GM12873 (cell line): ENCODE results near the gene ZNF20.

ENCODE experiments used
- CTCF ChIP-seq: IDR thresholded peaks from 2 replicates; pipeline ENCODE4 v1.5.1; 2012; ENCODE audit warnings: low read depth, mild to moderate bottlenecking, moderate library complexity, low read length, control low read depth; ENCODE audit not compliant: insufficient read depth; ENCODE audit errors: missing control alignments

The ZNF20 gene

GRCh38 chr19:12139885-12140544 is at the start of gene ZNF20:
Gene ZNF20 (minus strand): TSS chr19:12140350. CDS start chr19:12140182, 168 bp downstream.
- no peak for TF ChIP-seq CTCF

DNA sequence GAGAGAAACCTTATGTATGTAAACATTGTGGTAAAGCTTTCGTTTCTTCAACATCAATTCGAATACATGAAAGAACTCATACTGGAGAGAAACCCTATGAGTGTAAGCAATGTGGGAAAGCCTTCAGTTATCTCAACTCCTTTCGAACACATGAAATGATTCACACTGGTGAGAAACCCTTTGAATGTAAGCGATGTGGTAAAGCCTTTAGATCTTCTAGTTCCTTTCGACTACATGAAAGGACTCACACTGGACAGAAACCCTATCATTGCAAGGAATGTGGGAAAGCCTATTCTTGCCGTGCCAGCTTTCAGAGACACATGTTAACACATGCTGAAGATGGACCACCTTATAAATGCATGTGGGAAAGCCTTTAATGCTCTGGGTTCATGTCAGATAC is 47.5 kb upstream of the ZNF20 start:
- no peak for TF ChIP-seq CTCF

- no peak for TF ChIP-seq CTCF
Measured at GRCh38 chr19:12180377-12180776, 40.2 kb upstream of the ZNF20 start.

GRCh38 chr19:12166626-12167025 is 26.5 kb upstream of the ZNF20 start:
- no peak for TF ChIP-seq CTCF

DNA sequence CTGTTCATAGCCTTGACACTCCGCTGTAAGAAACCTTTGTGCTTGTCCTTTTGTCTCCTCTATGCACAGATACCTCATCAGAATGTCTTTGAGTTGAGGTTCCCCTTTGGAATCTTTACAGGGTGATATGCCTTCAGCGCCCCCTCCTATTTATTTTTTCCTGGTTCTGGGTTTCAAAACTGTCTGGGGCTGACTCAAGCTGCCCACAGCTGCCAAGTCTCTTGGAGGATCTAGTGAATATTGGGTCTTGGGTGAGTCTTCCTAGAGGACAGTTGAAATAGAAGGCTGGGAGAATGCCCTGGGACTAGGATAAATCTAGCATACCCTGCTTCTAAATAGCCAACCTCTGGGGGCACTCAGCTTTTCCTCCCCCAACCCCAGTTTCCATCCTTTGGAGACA is 23.7 kb upstream of the ZNF20 start:
- no peak for TF ChIP-seq CTCF

GRCh38 chr19:12162882-12163806 is 23.0 kb upstream of the ZNF20 start, which contains the start of gene ZNF136:
Gene ZNF136 (plus strand): TSS chr19:12163096. CDS start chr19:12163204, 108 bp downstream.
- no peak for TF ChIP-seq CTCF

DNA sequence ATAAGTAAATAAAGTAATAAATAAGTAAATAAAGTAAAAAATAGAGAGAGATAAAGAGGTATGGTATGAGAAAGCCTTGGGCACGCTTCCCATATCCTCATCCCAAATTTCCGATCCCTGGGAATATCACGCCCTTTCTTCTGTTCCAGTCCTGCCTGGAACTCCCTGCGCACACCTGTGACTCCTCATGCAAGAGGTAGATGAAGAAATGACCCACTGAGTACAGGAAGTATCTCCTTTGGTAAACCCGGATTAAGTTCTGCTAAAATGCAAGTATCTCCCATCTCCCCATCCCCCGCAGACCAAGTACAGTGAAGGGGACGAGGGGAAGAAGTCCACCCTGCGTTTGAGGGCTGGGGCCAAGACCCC is 22.3 kb upstream of the ZNF20 start:
- TF ChIP-seq CTCF = no peak
